ENCODE data around the gene BAZ2B. TPM values are rescaled to one million over a fixed set of nuclear protein-coding genes. Genes with fewer than 3 reads are reported as not detected.
A peak's percentile ranks its signal among the peaks of the same experiment; 100 is the strongest.

BAZ2B gene
- total and polyA plus RNA-seq, 3 donors from 2014 or later: 23.5 to 132 (median 119) TPM

GRCh38 chr2:159521272-159521671 is 95.1 kb downstream of the BAZ2B start:
- Histone ChIP-seq H3K27me3 (no peaks in the 10 kb centered on the region), H3K4me1 (no peaks in the 10 kb centered on the region), H3K9me3 (no peaks in the 10 kb centered on the region), H3K36me3 (ENCODE audit: low read depth, missing control alignments) (no peaks in the 10 kb centered on the region), H3K27ac (no peak overlapping the region), H3K4me3 (no peak overlapping the region)
- DNase-seq: no peak
- WGBS, 2 donors: 90 to 94% methylated on average over 2 of the region's 2 CpGs
- TF ChIP-seq POLR2A (IDR thresholded peaks at IDR 0.05): no peak
- TF ChIP-seq, protein P1, sequence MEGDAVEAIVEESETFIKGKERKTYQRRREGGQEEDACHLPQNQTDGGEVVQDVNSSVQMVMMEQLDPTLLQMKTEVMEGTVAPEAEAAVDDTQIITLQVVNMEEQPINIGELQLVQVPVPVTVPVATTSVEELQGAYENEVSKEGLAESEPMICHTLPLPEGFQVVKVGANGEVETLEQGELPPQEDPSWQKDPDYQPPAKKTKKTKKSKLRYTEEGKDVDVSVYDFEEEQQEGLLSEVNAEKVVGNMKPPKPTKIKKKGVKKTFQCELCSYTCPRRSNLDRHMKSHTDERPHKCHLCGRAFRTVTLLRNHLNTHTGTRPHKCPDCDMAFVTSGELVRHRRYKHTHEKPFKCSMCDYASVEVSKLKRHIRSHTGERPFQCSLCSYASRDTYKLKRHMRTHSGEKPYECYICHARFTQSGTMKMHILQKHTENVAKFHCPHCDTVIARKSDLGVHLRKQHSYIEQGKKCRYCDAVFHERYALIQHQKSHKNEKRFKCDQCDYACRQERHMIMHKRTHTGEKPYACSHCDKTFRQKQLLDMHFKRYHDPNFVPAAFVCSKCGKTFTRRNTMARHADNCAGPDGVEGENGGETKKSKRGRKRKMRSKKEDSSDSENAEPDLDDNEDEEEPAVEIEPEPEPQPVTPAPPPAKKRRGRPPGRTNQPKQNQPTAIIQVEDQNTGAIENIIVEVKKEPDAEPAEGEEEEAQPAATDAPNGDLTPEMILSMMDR (IDR thresholded peaks at IDR 0.05): no peak
- intact Hi-C loops (cut with DNase I; ENCODE audit: low total_unique reads): no loop called here

GRCh38 chr2:159518321-159519005 is 97.9 kb downstream of the BAZ2B start:
- no peak for DNase-seq
- Histone ChIP-seq H3K4me3 (no peak overlapping the region), H3K27ac (peak overlapping the region in 1 of 2 donors; percentile 70), H3K36me3 (ENCODE audit: low read depth, missing control alignments) (no peaks in the 10 kb centered on the region), H3K9me3 (no peaks in the 10 kb centered on the region), H3K4me1 (peaks cover 6% of the 10 kb centered on the region), H3K27me3 (no peaks in the 10 kb centered on the region)
- intact Hi-C loops (cut with DNase I; ENCODE audit: low total_unique reads): no loop called here
- TF ChIP-seq, protein P1 (IDR thresholded peaks at IDR 0.05): no peak
- TF ChIP-seq POLR2A (IDR thresholded peaks at IDR 0.05): no peak
- WGBS, 2 donors: 35 to 53% methylated on average over 3 of the region's 3 CpGs

DNA sequence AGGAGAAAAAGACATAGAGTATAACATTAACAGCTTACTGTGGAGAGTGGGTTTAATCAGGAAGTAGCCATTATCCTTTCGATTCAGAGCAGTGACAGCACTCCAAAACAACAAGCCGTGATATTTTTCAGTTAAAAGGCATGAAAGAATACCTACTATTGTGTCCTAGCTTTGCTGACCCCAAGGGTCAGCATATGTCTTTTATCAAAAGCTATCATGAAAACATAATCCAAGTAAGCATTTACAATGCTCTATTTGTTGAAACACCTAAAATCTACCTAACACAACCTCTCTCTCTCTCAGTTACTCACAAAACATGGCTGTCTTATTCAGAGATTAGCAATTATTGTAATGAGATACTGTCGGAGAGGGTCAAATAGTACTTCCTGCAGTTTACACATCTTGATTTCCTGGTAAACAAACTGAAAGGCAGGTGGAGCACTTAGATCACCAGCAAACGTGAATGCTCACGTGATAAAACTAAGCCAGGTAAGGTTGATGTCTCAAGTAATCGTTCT is 100.0 kb downstream of the BAZ2B start:
- Histone ChIP-seq H3K36me3 (ENCODE audit: low read depth, missing control alignments) (no peaks in the 10 kb centered on the region), H3K4me1 (peaks cover 11% of the 10 kb centered on the region), H3K27me3 (no peaks in the 10 kb centered on the region), H3K9me3 (no peaks in the 10 kb centered on the region), H3K27ac (peak overlapping the region; percentile 68 to 72), H3K4me3 (peak overlapping the region; percentile 38 to 48)
- TF ChIP-seq POLR2A (IDR thresholded peaks at IDR 0.05): no peak
- TF ChIP-seq, protein P1 (IDR thresholded peaks at IDR 0.05): no peak
- 18 to 29% methylated on average over 6 of the region's 6 CpGs for WGBS, 2 donors
- DNase-seq: peak; percentile 24
- intact Hi-C loops (cut with DNase I; ENCODE audit: low total_unique reads): no loop called here

- intact Hi-C loops (cut with DNase I; ENCODE audit: low total_unique reads): no loop called here
- 47 to 50% methylated on average over 1 of the region's 1 CpG for WGBS, 2 donors
- TF ChIP-seq, protein P1 (IDR thresholded peaks at IDR 0.05): no peak
- no peak for TF ChIP-seq POLR2A (IDR thresholded peaks at IDR 0.05)
Measured at GRCh38 chr2:159515441-159515840, 100.9 kb downstream of the BAZ2B start.

DNA sequence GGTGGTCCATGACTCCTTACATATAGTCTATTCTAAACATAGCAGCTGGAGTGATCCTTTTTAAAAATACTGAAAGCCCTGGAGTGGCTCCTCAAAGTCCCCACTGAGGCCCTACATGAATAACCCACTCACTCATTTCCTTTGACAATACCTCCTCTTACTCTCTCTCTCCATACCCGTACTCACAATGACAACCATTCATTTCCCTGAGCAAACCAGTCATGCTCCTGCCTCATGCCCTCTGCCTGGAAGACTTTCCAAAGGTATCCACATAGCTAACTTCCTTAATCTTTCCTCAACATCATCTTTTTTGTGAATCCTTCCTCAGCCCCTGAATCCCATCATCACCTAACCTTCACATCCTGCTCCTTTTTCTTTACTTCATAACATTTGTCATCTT is 102.6 kb downstream of the BAZ2B start:
- Histone ChIP-seq H3K27me3 (no peaks in the 10 kb centered on the region), H3K36me3 (ENCODE audit: low read depth, missing control alignments) (no peaks in the 10 kb centered on the region), H3K4me1 (peaks cover 11% of the 10 kb centered on the region), H3K4me3 (no peak overlapping the region), H3K9me3 (no peaks in the 10 kb centered on the region), H3K27ac (no peak overlapping the region)
- TF ChIP-seq POLR2A (IDR thresholded peaks at IDR 0.05): no peak
- TF ChIP-seq, protein P1 (IDR thresholded peaks at IDR 0.05): no peak
- no peak for DNase-seq
- WGBS, 2 donors: 90 to 93% methylated on average over 1 of the region's 1 CpG
- intact Hi-C loops (cut with DNase I; ENCODE audit: low total_unique reads): no loop called here

More at GRCh38 chr2:159515441-159515840, 100.9 kb downstream of the BAZ2B start:
- Histone ChIP-seq H3K27me3 (no peaks in the 10 kb centered on the region), H3K27ac (peak overlapping the region in 1 of 2 donors; percentile 72), H3K4me1 (peaks cover 11% of the 10 kb centered on the region), H3K4me3 (no peak overlapping the region), H3K36me3 (ENCODE audit: low read depth, missing control alignments) (no peaks in the 10 kb centered on the region), H3K9me3 (no peaks in the 10 kb centered on the region)
- DNase-seq: no peak

Measured in testis (tissue), 3 donors.